ENCODE data around the gene ECD. TPM values are rescaled to one million over a fixed set of nuclear protein-coding genes. Genes with fewer than 3 reads are reported as not detected.

ECD gene
- total RNA-seq, 4 donors from 2014 or later, result 17.4 to 25.3 (median 24.0) TPM

Small RNAs within 50 kb of the gene (small RNA-seq; reads per million reads assigned to genes)
- 0 reads per million in 4 donors for gene RF00019
- gene SNORA11F, result 0.45 to 2.6 (median 1.9) reads per million in 4 donors

Other genes with a start within 250 kb of the ECD start
- gene PLA2G12B, start 213.2 kb downstream of the ECD start, total RNA-seq, result not detected
- 10 to 100 TPM in 3 of 4 donors, 1 to 10 TPM in 1; 5.0 to 13.8 (median 12.3) TPM for gene P4HA1, start 71.1 kb downstream of the ECD start, total RNA-seq
- 1 to 10 TPM in 2 of 4 donors, under 1 TPM in 1, not detected in 1; 0.88 to 1.9 (median 1.3) TPM for gene NUDT13, start 57.6 kb downstream of the ECD start, total RNA-seq
- 10 to 100 TPM in 2 of 4 donors, 1 to 10 TPM in 2; 8.7 to 15.8 (median 10.8) TPM for gene FAM149B1, start 111 bp upstream of the ECD start, total RNA-seq
- 10 to 100 TPM; 13.4 to 35.4 (median 25.2) TPM for gene DNAJC9, start 79.2 kb upstream of the ECD start, total RNA-seq
- gene MRPS16, start 84.6 kb upstream of the ECD start, total RNA-seq, result 10 to 100 TPM; 36.8 to 60.3 (median 54.2) TPM
- gene CFAP70, start 190.9 kb upstream of the ECD start, total RNA-seq, result 1 to 10 TPM in 1 of 4 donors, under 1 TPM in 3; 0.22 to 2.5 (median 0.66) TPM
- 100 to 1,000 TPM in 3 of 4 donors, 10 to 100 TPM in 1; 95.8 to 130 (median 108) TPM for gene ANXA7, start 246.1 kb upstream of the ECD start, total RNA-seq